CD14-positive monocyte (primary cell): ENCODE data around the gene TOX4. TPM values are rescaled to one million over a fixed set of nuclear protein-coding genes. Genes with fewer than 3 reads are reported as not detected.

ENCODE experiments used
- DNase-seq, 3 donors: peaks; one replicate each; pipeline ENCODE4 v3.0.0-alpha.2; 2011 to 2022
- H2AFZ ChIP-seq: 2 replicates; pipeline ENCODE4 v1.6.0; 2012; ENCODE audit warnings: mild to moderate bottlenecking, low read depth, low read length, inconsistent platforms; ENCODE audit not compliant: insufficient read depth, poor library complexity, severe bottlenecking
- H3K27ac ChIP-seq, 2 donors: 1 replicate in 1 of 2; 2 replicates in 1 of 2; pipeline ENCODE4 v1.5.1; 2012 to 2013; ENCODE audit warnings: low read length in 2 of 2, control low read depth in 1 of 2, inconsistent platforms in 1 of 2, low read depth in 1 of 2, mild to moderate bottlenecking in 1 of 2
- H3K27me3 ChIP-seq, 2 donors: one replicate each; pipeline versions ENCODE4 v1.6.0 to v1.6.1; 2011 to 2013; ENCODE audit warnings: low read length in 2 of 2; ENCODE audit not compliant: control insufficient read depth in 2 of 2, insufficient read depth in 2 of 2
- H3K36me3 ChIP-seq, 2 donors: replicated peaks in 1 of 2; 1 replicate in 1 of 2; 2 replicates in 1 of 2; pipeline versions ENCODE4 v1.5.1 to v1.6.1; 2012 to 2013; ENCODE audit warnings: low read length in 2 of 2, control low read depth in 1 of 2, inconsistent platforms in 1 of 2, mild to moderate bottlenecking in 1 of 2; ENCODE audit not compliant: insufficient read depth in 2 of 2, control insufficient read depth in 1 of 2
- H3K4me1 ChIP-seq, 2 donors: 1 replicate in 1 of 2; 2 replicates in 1 of 2; pipeline versions ENCODE4 v1.5.1 to v1.6.1; 2012 to 2013; ENCODE audit warnings: low read length in 2 of 2, control low read depth in 1 of 2, inconsistent platforms in 1 of 2, mild to moderate bottlenecking in 1 of 2, moderate library complexity in 1 of 2; ENCODE audit not compliant: insufficient read depth in 2 of 2, control insufficient read depth in 1 of 2
- H3K4me2 ChIP-seq: replicated peaks from 2 replicates; pipeline ENCODE3; 2012; ENCODE audit warnings: low read length, moderate library complexity, mild to moderate bottlenecking; ENCODE audit not compliant: poor library complexity, severe bottlenecking; ENCODE audit errors: extremely low read depth
- H3K4me3 ChIP-seq, 3 experiments: fragments of 200-600 bp in 1 of 3; sonication (generic) in 1 of 3; replicated peaks in 1 of 3; 1 replicate in 2 of 3; 2 replicates in 1 of 3; pipeline ENCODE4 v1.5.1; 2011 to 2013; ENCODE audit warnings: low read length in 3 of 3, mild to moderate bottlenecking in 3 of 3, control low read depth in 2 of 3, low read depth in 2 of 3, inconsistent platforms in 1 of 3, moderate library complexity in 1 of 3
- H3K79me2 ChIP-seq: 2 replicates; pipeline ENCODE4 v1.6.0; 2012; ENCODE audit warnings: mild to moderate bottlenecking, control low read depth, inconsistent platforms, low read length, moderate library complexity; ENCODE audit not compliant: insufficient read depth
- H3K9ac ChIP-seq: 2 replicates; pipeline ENCODE4 v1.6.0; 2017; ENCODE audit warnings: low read length, mild to moderate bottlenecking; ENCODE audit not compliant: insufficient read depth, poor library complexity, severe bottlenecking
- H3K9me3 ChIP-seq, 2 donors: replicated peaks in 1 of 2; 1 replicate in 1 of 2; 2 replicates in 1 of 2; pipeline versions ENCODE4 v1.5.1 to v1.6.1; 2012 to 2013; ENCODE audit warnings: low read length in 2 of 2, control low read depth in 1 of 2; ENCODE audit not compliant: control insufficient read depth in 1 of 2, insufficient read depth in 1 of 2
- H4K20me1 ChIP-seq: 2 replicates; pipeline ENCODE4 v1.6.0; 2012; ENCODE audit warnings: mild to moderate bottlenecking, low read length, control low read depth, moderate library complexity; ENCODE audit not compliant: insufficient read depth
- H3K27ac Mint-ChIP-seq, 7 donors: one replicate each; pipeline ENCODE4 v1.8.0; 2020; ENCODE audit warnings: mild to moderate bottlenecking in 7 of 7, mixed read lengths in 7 of 7, moderate library complexity in 6 of 7, inconsistent platforms in 2 of 7
- H3K27me3 Mint-ChIP-seq, 3 donors: one replicate each; pipeline ENCODE4 v1.8.0; 2021 to 2022; ENCODE audit warnings: low read depth in 3 of 3, mild to moderate bottlenecking in 3 of 3, mixed read lengths in 3 of 3, moderate library complexity in 3 of 3, inconsistent platforms in 1 of 3
- H3K36me3 Mint-ChIP-seq, 2 donors: one replicate each; pipeline ENCODE4 v1.8.0; 2020; ENCODE audit warnings: mixed read lengths in 2 of 2, inconsistent platforms in 1 of 2, mild to moderate bottlenecking in 1 of 2
- H3K4me1 Mint-ChIP-seq: one replicate; pipeline ENCODE4 v1.8.0; 2020; ENCODE audit warnings: mild to moderate bottlenecking, mixed read lengths
- H3K4me3 Mint-ChIP-seq, 2 donors: one replicate each; pipeline ENCODE4 v1.8.0; 2020; ENCODE audit warnings: mild to moderate bottlenecking in 2 of 2, mixed read lengths in 2 of 2, moderate library complexity in 1 of 2
- H3K9me3 Mint-ChIP-seq, 7 donors: one replicate each; pipeline ENCODE4 v1.8.0; 2020 to 2022; ENCODE audit warnings: mixed read lengths in 7 of 7, mild to moderate bottlenecking in 6 of 7, moderate library complexity in 6 of 7, inconsistent platforms in 2 of 7
- CTCF ChIP-seq: fragments of 200-600 bp; IDR thresholded peaks from one replicate; pipeline ENCODE4 v1.8.0; 2022; ENCODE audit warnings: antibody characterized with exemption, mild to moderate bottlenecking
- WGBS: methylation state at CpG from one replicate; pipeline ENCODE4 v1.1.5; 2013; ENCODE audit warnings: missing lambda C conversion rate; ENCODE audit not compliant: insufficient coverage; 5-methylcytosine and 5-hydroxymethylcytosine counted together
- intact Hi-C, 2 donors: fragments of 100-400 bp; cut with micrococcal nuclease; formaldehyde crosslinking; loops; one replicate each; pipeline versions ENCODE4 v1.15.0 to v1.15.1; 2023
- polyA plus RNA-seq, 3 donors: library from polyadenylated mRNA; depleted of rRNA in 1 of 3; unstranded in 2 of 3; stranded (reverse) in 1 of 3; fragments of 300-500 nt in 2 of 3; fragments of >200 nt in 1 of 3; fragmentation: Illumina TruSeq in 2 of 3; gene quantifications; 1 replicate in 2 of 3; 2 replicates in 1 of 3; pipeline ENCODE4 v1.2.3, GENCODE V29; 2012 to 2021

TOX4 gene
- polyA plus RNA-seq, 3 donors, result 28.3 to 73.1 (median 68.5) TPM

GRCh38 chr14:21503376-21503775 lies 26.4 kb downstream of the TOX4 start:
- H3K9ac ChIP-seq, result no peak overlapping the region
- Mint-ChIP-seq H3K27me3 (no peaks in the 10 kb centered on the region), H3K4me1 (peaks cover 3% of the 10 kb centered on the region), H3K27ac (peak overlapping the region in 3 of 7 donors; percentile 24 to 81 (median 50)), H3K36me3 (peaks cover 59 to 67% of the 10 kb centered on the region in 2 donors), H3K9me3 (no peaks in the 10 kb centered on the region), H3K4me3 (no peak overlapping the region)
- WGBS, result 89% methylated on average over 1 of the region's 4 CpGs
- intact Hi-C loops, result no loop called here
- H2AFZ ChIP-seq, result no peak overlapping the region
- peaks cover 15% of the 10 kb centered on the region for H4K20me1 ChIP-seq
- no peaks in the 10 kb centered on the region for H3K4me1 ChIP-seq
- no peaks in the 10 kb centered on the region for H3K9me3 ChIP-seq
- no peak overlapping the region for H3K4me3 ChIP-seq
- H3K27me3 ChIP-seq, result no peaks in the 10 kb centered on the region
- no peak overlapping the region for H3K4me2 ChIP-seq
- no peak for DNase-seq
- H3K27ac ChIP-seq, result peak overlapping the region in 1 of 2 donors; percentile 43
- peaks cover 56% of the 10 kb centered on the region for H3K79me2 ChIP-seq
- no peak for TF ChIP-seq CTCF
- peaks cover 51 to 70% of the 10 kb centered on the region in 2 donors for H3K36me3 ChIP-seq

DNA sequence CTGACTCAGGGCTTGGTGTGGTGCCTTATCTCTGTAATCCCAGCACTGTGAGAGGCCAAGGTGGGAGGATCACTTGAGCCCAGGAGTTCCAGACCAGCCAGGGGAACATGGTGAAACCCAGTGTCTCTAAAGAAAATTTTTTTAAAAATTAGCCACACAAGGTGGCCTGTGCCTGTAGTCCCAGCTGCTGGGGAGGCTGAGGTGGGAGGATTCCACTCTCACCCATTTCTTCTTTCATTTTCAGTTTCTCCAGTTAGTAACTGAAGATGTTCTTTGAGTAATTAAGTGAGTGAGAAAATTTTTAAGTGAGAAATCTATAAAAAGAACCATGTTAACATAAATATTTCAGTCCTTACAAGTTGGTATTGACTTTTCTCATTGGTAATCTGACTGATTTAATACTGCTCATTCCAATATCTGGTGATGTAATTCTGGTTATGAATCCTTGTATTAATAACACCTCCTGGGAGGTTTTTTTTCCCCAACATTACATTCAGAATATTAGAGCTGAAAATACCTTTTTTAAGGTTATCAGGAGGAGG lies 28.1 kb downstream of the TOX4 start:
- no peak overlapping the region for H3K27ac ChIP-seq

More for the DNA sequence above, 28.1 kb downstream of the TOX4 start:
- Histone ChIP-seq H3K4me1 (peaks cover 9 to 12% of the 10 kb centered on the region in 2 donors), H3K9me3 (no peaks in the 10 kb centered on the region), H3K9ac (no peak overlapping the region), H2AFZ (no peak overlapping the region), H3K79me2 (peaks cover 69% of the 10 kb centered on the region), H3K4me3 (no peak overlapping the region), H3K27me3 (no peaks in the 10 kb centered on the region), H4K20me1 (peaks cover 12% of the 10 kb centered on the region), H3K36me3 (peaks cover 36 to 53% of the 10 kb centered on the region in 2 donors), H3K4me2 (no peak overlapping the region)
- peak overlapping the region in 1 of 7 donors; percentile 7 for H3K27ac Mint-ChIP-seq
- peaks cover 17% of the 10 kb centered on the region for H3K4me1 Mint-ChIP-seq
- H3K4me3 Mint-ChIP-seq, result no peak overlapping the region
- H3K9me3 Mint-ChIP-seq, result no peaks in the 10 kb centered on the region
- no peak for DNase-seq
- H3K36me3 Mint-ChIP-seq, result peaks cover 44 to 56% of the 10 kb centered on the region in 2 donors
- peaks cover 0 to 2% (median 0%) of the 10 kb centered on the region in 3 donors for H3K27me3 Mint-ChIP-seq
- intact Hi-C loops, result no loop called here
- no peak for TF ChIP-seq CTCF
